SHP77 treated with DMSO at 0.1 percent for 48 hours (cell line): ENCODE measurements around the gene PTPRU.
"Not testable (repeated sequence)": the region's sequence is repeated elsewhere in the genome, so short reads cannot be mapped to it uniquely, and the experiment has no call there.

Experiments
- DNase-seq: peaks from one replicate; lab custom pipeline; 2025; lab: John Stamatoyannopoulos, UW

The PTPRU gene

GRCh38 chr1:29290414-29290985, 54.2 kb downstream of the PTPRU start:
- no peak for DNase-seq

DNA sequence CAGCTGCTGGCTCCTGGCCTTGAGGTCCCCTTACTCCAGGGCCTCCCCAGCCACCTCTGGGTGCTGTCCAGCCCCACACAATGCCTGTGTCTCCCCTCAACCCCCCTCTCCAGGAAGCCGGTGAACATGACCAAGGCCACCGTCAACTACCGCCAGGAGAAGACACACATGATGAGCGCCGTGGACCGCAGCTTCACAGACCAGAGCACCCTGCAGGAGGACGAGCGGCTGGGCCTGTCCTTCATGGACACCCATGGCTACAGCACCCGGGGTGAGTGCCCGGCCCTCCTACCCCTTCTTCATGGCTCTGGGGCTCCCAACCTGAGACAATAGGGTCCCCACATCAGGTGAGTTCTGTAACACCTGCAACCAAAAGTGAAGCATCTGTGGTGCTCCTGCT, 55.4 kb downstream of the PTPRU start:
- DNase-seq: no peak

GRCh38 chr1:29292344-29292743, 56.0 kb downstream of the PTPRU start:
- DNase-seq: no peak

- no peak for DNase-seq
Observed at GRCh38 chr1:29297450-29297849, 61.1 kb downstream of the PTPRU start.

DNA sequence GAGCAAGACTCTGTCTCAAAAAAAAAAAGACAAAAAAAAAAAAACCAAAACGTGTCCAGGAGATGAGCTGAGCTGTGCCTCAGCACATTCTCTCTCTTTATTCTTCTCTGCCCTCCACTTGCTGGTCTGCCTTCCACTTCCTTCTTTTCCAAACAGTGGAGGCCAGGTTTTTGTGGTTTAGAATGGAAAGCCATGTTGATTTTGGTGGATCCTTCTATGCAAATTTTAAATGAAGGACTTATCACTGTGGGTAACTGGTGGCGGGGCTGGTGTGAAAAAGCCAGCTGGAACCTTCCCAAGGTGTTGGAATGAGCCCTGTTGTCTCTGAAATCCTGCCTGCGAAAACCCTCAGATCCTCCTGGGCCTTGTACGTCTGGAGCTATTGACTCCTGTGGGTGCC, 61.9 kb downstream of the PTPRU start:
- no peak for DNase-seq

DNA sequence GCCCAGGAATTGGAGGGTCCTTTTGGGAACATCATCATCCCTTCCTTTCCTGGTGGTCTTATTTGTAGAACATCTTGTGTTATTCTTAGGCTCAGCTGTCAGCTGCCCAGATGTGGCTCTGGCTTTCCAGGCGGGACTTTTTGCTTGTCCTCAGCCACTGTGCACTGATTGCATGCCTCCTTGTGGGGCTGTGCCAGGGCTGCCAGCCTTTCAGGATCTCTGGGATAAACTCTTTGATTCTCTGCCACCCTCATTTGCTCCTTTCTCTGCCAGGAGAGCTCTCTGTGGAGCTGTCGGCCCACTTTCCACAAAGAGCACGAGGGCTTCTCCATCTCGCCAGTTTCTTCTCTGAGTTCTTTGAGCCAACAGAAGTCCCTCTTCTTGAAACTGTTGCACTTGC, 63.1 kb downstream of the PTPRU start:
- no peak for DNase-seq

DNA sequence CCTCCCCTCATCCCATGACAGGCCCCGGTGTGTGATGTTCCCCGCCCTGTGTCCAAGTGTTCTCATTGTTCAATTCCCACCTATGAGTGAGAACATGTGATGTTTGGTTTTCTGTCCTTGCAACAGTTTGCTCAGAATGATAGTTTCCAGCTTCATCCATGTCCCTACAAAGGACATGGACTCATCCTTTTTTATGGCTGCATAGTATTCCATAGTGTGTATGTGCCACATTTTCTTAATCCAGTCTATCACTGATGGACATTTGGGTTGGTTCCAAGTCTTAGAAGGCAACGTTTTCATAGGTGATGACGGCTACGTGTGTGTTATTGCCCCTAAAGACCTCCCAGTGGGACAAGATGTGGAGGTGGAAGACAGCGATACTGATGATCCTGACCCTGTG, 65.4 kb downstream of the PTPRU start:
- not testable (repeated sequence) for DNase-seq

DNA sequence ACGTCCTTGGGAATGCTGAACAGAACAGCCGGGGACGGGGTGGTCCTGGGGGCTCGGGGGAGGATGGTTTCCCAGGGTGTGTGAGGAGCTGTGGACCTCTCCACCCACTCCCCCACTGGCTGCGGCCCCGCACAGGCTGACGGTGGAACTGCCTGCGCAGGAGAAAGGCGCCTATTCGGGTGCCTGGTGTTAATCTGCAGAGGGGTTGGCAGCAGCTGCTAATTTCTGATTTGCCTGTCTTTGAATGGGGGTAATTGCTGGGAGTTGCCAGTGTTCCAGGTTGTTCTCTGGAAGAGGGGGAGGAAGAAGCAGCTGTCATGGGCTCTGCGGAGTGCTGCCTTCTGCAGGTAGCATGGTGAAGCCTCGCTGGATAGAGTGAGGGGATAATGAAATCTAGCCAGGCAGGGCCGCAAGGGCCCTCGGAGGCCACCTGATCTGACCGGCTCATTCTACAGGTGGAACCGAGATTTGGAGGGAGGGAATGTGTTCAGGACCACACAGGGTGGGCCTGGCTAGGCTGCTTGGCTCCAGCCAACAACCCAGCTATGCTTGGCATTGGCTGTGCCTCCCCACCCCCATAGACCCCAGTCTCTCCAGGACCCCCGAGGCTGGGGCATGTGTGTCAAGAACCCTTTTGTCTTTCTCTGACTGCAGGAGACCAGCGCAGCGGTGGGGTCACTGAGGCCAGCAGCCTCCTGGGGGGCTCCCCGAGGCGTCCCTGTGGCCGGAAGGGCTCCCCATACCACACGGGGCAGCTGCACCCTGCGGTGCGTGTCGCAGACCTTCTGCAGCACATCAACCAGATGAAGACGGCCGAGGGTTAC, 67.1 kb downstream of the PTPRU start:
- DNase-seq: no peak

DNA sequence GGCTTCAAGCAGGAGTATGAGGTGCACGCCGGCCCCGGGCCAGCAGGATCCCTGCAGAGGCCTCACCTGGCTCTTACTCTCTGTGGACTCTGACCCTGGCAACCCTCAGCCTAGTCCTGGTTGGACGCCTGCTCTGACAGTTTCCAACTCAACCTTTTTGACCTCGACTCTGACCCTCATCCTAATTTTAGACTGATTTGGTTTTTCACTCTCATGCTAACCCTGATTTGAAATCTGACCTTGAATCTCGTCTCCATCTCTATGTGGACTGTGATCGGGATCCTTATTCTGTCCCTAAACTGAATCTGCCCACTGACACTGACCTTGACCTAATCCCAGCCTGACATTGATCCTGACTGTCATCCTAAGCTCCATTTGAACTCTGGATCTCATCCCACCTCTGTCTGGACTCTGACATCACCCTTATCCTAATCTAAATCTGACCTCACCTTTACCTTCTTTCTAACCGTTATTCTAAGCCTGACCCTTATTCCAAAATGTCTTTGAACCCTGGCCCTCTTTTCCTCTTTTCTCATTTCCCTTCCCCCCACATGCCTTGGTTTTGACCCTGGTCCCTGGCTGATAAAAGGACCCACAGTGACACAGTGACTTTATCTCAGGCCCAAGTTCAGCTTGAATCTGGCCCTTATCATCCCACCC, 67.8 kb downstream of the PTPRU start:
- no peak for DNase-seq

DNA sequence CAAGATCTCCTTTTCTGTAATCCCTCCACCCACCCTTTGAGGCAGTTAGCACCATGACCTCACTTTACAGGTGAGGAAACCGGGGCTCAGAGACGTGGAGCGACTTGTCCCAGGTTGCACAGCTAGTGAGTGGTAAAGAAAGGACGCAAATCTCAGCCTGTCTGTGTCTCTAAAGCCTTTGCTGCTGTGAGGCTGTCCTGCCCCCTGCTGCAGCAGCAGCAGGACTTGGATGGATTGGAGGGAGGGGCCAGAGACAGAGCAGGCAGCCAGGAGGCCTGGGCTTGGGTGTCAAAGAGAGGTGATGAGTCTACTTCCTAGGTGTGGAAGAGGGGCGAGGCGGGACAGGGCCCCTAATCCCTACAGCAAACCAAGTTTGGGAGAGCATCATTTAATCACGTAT, 69.6 kb downstream of the PTPRU start:
- DNase-seq: no peak

DNA sequence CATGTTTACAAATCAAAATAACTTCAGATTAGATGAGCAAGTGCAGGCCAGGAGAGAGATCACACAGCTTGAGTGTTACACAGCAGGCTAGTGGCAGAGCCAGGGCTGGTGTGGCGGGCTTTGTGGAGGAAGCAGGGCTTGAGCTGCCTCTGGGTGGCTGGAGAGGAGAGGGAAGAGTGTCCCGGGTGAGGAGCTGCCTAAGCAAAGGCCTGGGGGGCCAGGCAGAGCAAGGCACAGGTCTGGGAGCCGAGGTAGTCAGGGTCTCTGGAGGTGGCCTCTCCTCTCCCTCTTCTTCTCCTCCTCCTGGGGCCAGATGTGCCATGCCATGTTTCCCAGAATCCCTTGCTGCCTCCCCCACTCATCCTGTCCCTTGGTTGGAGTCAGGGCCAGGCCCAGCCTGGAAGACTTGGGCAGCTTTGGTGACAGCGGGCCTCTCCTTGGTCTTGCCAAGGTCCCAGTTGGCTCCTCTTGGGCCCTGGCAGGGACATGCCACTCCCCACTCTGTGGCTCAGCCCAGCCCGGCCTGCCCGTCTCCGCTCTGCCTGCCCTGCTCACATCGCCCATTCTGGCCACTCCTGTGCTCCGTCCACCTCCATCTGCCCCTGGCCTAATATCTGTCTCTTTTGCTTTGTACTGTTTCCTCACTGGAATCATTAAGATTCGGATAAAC, 70.3 kb downstream of the PTPRU start:
- DNase-seq: no peak

- no peak for DNase-seq
Observed at GRCh38 chr1:29309075-29309474, 72.8 kb downstream of the PTPRU start.

DNA sequence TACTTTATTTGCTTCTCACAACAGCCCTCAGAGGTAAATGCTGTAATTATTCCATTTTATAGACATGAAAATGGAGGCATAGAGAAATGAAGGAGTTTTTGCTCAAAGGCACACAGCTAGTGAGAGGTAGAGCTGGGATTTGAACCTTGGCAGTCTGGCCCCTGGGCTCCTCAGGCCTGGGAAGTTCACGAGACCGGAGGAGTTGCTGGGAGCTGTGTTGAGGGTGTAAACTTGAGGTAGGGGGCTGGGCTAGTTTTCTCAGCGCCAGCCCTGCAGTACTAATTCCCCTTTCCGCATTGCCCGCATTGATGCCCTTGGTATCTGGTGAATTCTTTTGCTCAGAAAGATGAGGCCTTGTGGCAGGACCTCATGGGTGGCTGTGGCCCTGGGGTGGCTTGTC, 73.3 kb downstream of the PTPRU start:
- no peak for DNase-seq

GRCh38 chr1:29310616-29311180, 74.4 kb downstream of the PTPRU start:
- DNase-seq: no peak

GRCh38 chr1:29311352-29312030, 75.2 kb downstream of the PTPRU start:
- no peak for DNase-seq

DNA sequence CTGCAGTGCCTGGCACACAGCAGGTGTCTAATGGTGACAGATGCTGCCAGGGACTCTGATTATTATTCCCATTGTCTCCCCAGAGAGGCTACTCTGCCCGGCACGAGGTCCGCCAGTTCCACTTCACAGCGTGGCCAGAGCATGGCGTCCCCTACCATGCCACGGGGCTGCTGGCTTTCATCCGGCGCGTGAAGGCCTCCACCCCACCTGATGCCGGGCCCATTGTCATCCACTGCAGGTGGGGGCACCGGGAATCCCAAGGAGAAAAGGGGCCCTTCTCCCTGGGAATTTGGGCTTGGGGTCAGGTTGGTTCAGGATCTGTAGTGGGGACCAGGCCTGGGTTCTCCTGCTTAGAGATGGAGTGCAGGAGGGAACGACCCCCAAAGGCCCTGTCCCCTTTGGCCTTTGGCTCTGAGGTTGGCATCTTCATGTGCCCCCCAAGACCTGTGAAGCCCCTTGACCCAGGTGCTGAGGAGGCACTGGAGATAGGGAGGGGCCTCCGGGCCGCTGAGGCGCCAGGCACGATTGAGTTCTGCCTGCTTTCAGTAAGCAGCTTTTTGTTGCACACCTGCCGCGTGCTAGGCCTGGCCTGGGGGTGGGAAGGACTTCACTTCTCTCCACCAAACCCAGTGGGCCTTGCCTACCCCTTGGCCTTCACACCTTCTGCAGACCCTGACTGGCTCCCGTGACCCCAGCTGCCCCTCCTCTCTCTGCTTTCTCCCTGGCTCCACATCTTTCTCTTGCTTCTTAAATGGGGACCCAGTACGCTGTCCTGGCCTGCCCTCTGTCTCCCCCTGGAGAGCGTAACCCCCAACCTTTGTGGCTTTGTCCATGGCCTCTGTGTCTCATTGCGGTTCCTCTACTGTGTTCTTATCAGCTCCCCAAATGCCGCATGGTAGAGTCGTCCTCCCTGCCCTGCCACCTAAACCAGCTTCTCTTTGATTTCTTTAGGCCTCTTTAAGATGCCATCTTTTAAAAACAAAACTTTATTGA, 76.4 kb downstream of the PTPRU start:
- DNase-seq: no peak

DNA sequence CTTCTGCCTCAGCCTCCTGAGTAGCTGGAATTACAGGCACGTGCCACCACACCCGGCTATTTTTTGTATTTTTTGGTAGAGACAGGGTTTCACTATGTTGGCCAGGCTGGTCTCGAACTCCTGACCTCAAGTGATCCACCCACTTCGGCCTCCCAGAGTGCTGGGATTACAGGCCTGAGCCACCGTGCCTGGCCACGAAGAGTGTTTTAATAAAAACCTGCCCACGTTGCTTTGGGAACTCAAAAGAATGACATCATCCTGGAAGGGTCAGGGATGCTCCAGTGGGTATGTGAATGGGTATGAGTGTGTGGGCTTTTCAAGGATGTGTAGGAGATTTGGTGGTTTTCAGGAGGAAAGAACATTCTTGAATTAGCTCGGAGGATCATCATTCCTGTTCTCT, 78.4 kb downstream of the PTPRU start:
- not testable (repeated sequence) for DNase-seq

DNA sequence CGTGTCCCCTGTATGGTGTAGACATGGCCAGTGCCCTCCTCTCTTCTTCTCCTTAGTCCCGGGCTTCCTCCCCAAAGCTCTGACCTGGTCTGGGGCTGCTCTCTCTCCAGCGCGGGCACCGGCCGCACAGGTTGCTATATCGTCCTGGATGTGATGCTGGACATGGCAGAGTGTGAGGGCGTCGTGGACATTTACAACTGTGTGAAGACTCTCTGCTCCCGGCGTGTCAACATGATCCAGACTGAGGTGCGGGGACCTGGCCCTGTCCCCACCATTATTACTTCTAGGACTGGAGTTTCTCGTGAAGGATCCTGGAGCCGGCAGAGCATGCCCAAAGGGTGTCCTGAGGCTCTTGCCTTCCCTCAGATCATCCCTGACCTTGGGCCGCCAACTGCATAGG, 78.9 kb downstream of the PTPRU start:
- no peak for DNase-seq

DNA sequence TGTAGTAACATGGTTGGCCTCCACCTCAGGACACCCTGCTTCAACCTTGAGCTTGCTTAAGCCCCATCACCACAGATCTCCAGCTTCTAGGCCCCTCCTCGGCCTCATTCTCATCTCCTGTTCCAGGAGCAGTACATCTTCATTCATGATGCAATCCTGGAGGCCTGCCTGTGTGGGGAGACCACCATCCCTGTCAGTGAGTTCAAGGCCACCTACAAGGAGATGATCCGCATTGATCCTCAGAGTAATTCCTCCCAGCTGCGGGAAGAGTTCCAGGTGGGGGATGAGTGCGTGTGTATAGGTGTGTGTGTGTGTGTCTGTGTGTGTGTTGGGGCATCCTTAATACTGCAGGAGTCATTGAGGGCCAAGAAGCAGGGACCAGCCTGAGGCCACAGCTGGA, 79.6 kb downstream of the PTPRU start:
- DNase-seq: no peak

DNA sequence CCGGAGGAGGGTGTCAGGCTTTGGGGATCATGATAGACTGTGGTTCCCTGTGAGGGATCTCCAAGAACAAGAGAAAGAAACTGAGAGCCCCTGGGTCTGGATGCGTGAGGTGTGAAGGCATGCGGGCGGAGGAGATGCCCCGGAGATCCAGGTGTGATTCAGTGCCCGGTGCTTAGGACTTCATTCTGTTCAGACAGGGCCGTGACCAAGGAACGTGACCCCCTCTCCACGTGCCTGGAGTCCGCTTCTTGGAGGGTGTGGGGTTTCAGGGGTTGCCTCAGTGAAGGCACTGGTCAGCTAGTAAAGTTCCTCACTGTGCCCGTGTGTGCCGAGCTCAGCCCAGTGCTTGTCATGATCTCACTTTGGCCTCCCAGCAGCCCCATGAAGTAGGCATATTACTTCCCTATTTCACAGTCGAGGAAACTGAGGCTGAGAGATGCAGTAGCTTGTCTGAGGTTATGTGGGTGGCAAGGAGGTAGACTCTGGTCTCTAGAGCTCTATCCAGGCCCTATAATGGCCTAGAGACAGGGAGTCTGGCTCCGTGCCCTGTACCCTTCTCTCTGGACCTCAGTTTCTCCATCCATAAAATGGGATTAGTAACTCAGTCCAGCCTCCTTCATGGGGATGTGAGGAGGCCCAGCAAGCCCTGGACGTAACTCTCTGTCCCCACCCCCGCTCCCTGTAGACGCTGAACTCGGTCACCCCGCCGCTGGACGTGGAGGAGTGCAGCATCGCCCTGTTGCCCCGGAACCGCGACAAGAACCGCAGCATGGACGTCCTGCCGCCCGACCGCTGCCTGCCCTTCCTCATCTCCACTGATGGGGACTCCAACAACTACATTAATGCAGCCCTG, 81.0 kb downstream of the PTPRU start:
- no peak for DNase-seq
